ENCODE measurements around the gene TSLP. TPM values are rescaled to one million over a fixed set of nuclear protein-coding genes. Genes with fewer than 3 reads are reported as not detected.

Gene TSLP
- total RNA-seq, 1 donor from 2014 or later = 1.7 TPM

GRCh38 chr5:111076091-111076490 is 4.6 kb downstream of the TSLP start:
- Histone ChIP-seq H3K27me3 (peaks cover 1% of the 10 kb centered on the region), H3K27ac (no peak overlapping the region), H3K9me3 (no peaks in the 10 kb centered on the region), H3K36me3 (no peaks in the 10 kb centered on the region), H3K4me1 (peaks cover 21% of the 10 kb centered on the region), H3K4me3 (no peak overlapping the region)
- ATAC-seq = no peak
- TF ChIP-seq CTCF (IDR thresholded peaks at IDR 0.05) = no peak
- no peak for DNase-seq
- intact Hi-C loops (cut with DNase I) = no loop called here

- H3K27me3 ChIP-seq = no peaks in the 10 kb centered on the region
- H3K9me3 ChIP-seq = no peaks in the 10 kb centered on the region
- DNase-seq (no peak), ATAC-seq (no peak)
- no peak overlapping the region for H3K4me3 ChIP-seq
- intact Hi-C loops (cut with DNase I) = no loop called here
- H3K36me3 ChIP-seq = no peaks in the 10 kb centered on the region
- no peak overlapping the region for H3K27ac ChIP-seq
- TF ChIP-seq CTCF (IDR thresholded peaks at IDR 0.05) = no peak
- peaks cover 21% of the 10 kb centered on the region for H3K4me1 ChIP-seq
Measured at GRCh38 chr5:111077678-111078077, 6.2 kb downstream of the TSLP start.

GRCh38 chr5:111079846-111080245 is 8.3 kb downstream of the TSLP start:
- TF ChIP-seq CTCF (IDR thresholded peaks at IDR 0.05) = no peak
- H3K27me3 ChIP-seq = no peaks in the 10 kb centered on the region
- no peak for ATAC-seq

GRCh38 chr5:111083323-111083722 is 11.8 kb downstream of the TSLP start:
- no peak for ATAC-seq
- Histone ChIP-seq H3K4me1 (no peaks in the 10 kb centered on the region), H3K9me3 (no peaks in the 10 kb centered on the region), H3K27me3 (no peaks in the 10 kb centered on the region), H3K4me3 (no peak overlapping the region), H3K27ac (no peak overlapping the region), H3K36me3 (no peaks in the 10 kb centered on the region)
- DNase-seq = no peak
- TF ChIP-seq CTCF (IDR thresholded peaks at IDR 0.05) = no peak
- intact Hi-C loops (cut with DNase I) = no loop called here

More at GRCh38 chr5:111079846-111080245, 8.3 kb downstream of the TSLP start:
- no peak overlapping the region for H3K27ac ChIP-seq
- no peaks in the 10 kb centered on the region for H3K36me3 ChIP-seq
- no peaks in the 10 kb centered on the region for H3K9me3 ChIP-seq
- peaks cover 13% of the 10 kb centered on the region for H3K4me1 ChIP-seq
- no peak for DNase-seq
- intact Hi-C loops (cut with DNase I) = no loop called here
- H3K4me3 ChIP-seq = no peak overlapping the region

GRCh38 chr5:111092062-111092853 is 20.7 kb downstream of the TSLP start, which contains the start of gene WDR36:
Gene WDR36, plus strand, starts transcription at chr5:111092348. Its CDS starts 109 bp downstream, at chr5:111092457.
- no peaks in the 10 kb centered on the region for H3K27me3 ChIP-seq
- H3K36me3 ChIP-seq = peaks cover 18% of the 10 kb centered on the region
- peak within 1 kb of the TSS; percentile 79 for H3K27ac ChIP-seq
- H3K4me1 ChIP-seq = peaks cover 13% of the 10 kb centered on the region
- peak within 1 kb of the TSS; percentile 71 for H3K4me3 ChIP-seq
- no peak for TF ChIP-seq CTCF (IDR thresholded peaks at IDR 0.05)
- peak; percentile 100 for ATAC-seq
- intact Hi-C loops (cut with DNase I) = no loop called here
- H3K9me3 ChIP-seq = no peaks in the 10 kb centered on the region
- DNase-seq = peak; percentile 94
